Stimulated activated CD8-positive, alpha-beta memory T cell treated with anti-CD3 and anti-CD28 coated beads, Interleukin-4, amount 100 ng/mL, for 48 hours (primary cell): ENCODE results near the gene CAMK1D.

Experiments
- DNase-seq: peaks from one replicate; pipeline ENCODE4 v3.0.0-alpha.2; 2020

The CAMK1D gene

DNA sequence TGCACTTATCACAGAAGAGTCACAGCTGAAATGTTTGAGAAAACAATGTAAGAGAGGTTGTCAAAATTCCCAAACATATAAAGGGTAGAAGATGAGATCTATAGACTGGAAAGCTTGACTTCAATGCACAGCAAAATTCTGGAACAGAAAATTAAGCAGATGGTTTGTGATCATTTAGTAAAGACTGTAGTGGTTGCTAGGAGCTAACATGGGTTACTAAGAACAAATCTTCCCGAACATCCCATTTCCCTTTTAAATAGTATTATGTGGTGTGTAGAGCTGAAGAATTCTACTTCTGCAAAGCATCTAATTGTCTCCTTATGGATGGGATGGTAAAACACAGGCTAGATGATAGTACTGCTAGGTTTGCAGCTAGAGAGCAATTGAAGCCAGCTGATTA, 312.3 kb downstream of the CAMK1D start:
- DNase-seq = no peak

DNA sequence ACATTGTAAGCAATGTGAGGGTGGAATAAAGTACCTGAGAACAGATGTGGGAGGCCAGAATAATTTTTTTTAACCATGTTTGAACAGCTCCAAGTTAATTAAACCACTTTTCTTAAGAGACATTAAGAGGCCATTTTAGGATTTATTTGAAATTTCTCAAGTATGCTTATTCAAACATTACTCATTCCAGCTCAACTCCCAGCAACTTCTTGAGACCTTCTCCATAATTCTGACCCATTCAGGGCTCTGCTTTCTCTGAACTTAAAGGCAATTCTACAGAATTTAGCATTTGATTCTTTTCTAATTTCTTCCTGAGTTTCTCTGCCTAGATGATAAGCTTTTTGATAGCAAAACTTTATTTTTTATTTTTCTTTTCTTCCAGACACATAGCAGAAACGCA, 314.5 kb downstream of the CAMK1D start:
- DNase-seq = no peak

DNA sequence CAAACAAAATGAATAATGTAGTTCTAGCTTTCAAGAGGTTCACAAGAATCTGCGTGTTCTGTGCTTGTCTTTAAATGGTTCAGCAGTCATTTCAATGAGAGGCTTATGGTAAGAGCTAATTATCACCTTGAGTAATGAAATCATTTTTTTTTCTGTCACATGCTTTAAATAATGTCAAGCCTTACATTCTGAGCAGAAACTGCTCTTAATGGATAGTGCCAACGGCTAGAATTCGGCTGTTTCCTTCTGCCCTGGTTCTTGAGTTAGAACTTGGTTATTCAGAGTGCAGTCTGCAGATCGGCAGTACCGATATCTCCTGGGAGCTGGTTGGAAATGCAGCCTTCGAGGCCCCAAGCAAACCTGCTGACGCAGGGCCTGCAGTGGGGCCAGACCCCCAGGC, 316.2 kb downstream of the CAMK1D start:
- DNase-seq = no peak

DNA sequence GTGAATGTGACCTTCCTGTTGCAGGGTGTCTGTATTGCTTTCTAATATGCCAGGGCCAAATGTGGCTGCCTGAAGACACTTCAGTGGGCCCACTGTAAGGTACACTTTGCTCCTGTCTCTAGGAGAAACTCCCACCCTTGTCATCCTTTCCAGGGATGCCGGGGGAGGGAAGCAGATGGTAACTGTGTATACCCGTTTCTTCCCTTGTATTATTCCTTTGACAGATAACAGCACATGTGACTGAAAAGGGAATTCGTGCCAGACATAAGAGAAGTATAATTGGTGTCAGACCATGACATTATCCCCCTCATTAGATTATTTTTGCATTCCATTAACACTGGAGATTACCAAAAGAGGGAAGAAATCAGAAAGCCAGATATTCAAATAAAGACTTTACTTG, 317.7 kb downstream of the CAMK1D start:
- no peak for DNase-seq

DNA sequence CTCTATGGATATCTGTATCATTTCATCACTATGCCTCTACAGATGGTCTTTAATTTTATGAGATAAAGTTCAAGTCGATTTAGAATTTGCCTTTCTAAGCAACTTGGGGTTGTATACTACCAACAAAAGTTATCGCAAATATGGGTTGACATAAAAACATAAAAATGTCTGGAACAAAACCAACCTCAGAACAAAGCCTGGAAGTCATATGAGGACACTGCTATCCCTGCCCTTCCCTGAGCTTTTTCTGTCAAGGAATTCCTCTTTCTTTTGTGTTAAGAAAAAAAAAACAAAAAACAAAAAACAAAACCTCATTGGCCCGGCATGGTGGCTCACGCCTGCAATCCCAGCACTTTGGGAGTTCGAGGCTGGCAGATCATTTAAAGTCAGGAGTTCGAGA, 319.3 kb downstream of the CAMK1D start:
- no peak for DNase-seq

DNA sequence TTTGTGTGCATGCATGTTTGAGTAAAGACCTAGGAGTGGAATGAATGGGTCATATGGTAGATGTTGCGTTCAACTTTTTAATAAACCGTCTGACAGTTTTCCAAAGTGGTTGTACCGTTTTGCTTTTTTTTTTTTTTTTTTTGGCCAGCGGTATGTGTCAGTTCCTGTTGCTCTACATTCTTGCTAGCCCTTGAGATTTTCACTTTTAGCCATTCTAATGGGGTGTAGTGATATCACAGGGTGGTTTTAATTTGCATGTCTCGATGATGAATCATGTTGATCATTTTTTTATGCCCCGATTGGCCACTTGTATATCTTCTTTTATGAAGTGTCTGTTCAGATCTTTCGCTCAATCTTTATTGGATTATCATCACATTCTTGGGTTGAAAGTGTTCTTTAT, 320.7 kb downstream of the CAMK1D start:
- DNase-seq = no peak

- DNase-seq = no peak
These were observed 325.8 kb downstream of the CAMK1D start for GRCh38 chr10:12675186-12675585.

GRCh38 chr10:12679636-12680035, 330.3 kb downstream of the CAMK1D start:
- no peak for DNase-seq

GRCh38 chr10:12681252-12681651, 331.9 kb downstream of the CAMK1D start:
- no peak for DNase-seq

GRCh38 chr10:12684784-12685183, 335.4 kb downstream of the CAMK1D start:
- DNase-seq = no peak

GRCh38 chr10:12685261-12686058, 336.1 kb downstream of the CAMK1D start:
- DNase-seq = no peak

GRCh38 chr10:12687996-12688395, 338.6 kb downstream of the CAMK1D start:
- DNase-seq = no peak

DNA sequence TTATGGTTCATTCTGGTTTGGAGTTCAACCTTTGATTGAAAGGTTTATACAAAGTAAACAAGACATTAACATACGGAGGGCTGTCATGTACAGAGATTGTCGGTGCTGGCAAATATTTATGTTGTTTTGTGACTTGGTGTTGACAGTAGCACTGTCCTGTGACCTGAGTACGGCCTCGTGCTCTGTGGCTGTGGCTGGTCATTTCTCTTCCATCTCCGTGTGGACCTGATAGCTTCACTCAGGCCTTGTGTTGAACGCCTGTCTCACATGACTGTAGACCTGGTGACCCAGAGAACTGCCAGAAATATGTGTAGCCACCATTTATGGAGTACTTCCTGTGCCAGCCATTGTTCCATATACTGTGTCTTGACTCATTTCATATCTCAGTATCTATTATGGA, 340.5 kb downstream of the CAMK1D start:
- DNase-seq = no peak

DNA sequence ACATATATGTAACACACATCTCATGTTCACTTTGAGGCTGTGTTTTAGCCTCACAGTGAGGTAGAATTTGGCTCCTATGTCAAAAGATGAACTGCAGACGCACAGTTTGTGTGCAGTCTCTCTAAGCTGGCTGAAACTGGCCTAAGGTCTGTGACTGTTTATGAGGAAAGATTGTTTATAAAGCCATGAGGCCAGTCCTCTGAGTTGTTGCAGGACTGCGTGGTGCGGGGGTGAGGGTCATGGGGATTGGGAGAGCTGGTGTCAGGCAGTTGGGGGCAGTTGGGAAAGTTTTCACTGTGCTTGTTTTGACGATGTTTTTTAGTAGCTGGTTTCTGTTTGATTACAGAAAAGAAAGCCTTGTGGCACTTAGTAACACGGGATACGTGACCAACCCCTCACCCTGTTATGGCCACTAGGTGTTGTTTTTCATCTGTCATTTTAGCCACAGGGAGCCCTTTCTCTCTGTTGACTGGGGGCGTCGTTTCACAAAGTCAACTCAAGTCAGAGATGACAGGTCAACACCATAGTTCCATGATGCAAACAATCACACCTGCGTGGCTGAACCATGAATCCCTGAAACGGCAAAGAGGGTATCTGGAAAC, 341.3 kb downstream of the CAMK1D start:
- DNase-seq = no peak

GRCh38 chr10:12691596-12691995, 342.2 kb downstream of the CAMK1D start:
- no peak for DNase-seq

DNA sequence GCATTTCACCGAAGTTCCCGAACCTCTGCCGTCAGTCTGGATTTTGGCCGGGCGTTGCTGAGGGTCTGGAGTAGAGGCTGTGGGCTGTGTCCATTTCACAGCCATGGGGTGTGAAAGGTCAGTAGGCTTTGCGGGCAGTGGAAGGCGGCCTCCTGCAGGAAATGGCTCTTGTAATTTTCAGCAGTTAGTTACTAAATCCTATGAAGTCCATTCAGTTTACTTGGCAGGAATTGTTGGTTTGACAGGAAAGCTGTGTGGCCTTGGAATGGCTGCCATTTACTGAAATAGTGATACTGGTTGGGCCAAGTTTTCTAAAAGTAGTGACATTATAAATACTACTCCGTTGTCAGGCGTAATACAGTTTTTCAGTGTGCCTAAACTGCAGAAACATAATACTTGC, 348.4 kb downstream of the CAMK1D start:
- DNase-seq = no peak

GRCh38 chr10:12699258-12699700, 349.9 kb downstream of the CAMK1D start:
- no peak for DNase-seq

- no peak for DNase-seq
These were observed 350.6 kb downstream of the CAMK1D start for GRCh38 chr10:12699781-12700556.

DNA sequence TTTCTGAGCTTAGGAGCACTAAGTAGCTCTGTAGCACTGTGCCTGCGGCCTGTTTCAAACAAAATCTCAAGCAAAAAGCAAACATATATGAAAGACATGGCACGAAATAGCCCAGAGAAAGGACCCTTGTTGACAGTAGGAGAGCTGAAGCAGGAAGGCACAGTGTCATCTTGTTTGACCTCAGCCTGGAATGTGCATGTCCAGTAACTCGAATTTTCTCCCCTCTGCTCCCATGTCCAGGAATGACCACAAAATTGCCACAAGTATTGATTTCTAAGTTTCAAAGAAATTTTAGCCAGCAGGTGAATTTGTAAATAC, 351.2 kb downstream of the CAMK1D start:
- DNase-seq = no peak

GRCh38 chr10:12701696-12702095, 352.3 kb downstream of the CAMK1D start:
- no peak for DNase-seq

GRCh38 chr10:12702215-12702770, 352.9 kb downstream of the CAMK1D start:
- no peak for DNase-seq

DNA sequence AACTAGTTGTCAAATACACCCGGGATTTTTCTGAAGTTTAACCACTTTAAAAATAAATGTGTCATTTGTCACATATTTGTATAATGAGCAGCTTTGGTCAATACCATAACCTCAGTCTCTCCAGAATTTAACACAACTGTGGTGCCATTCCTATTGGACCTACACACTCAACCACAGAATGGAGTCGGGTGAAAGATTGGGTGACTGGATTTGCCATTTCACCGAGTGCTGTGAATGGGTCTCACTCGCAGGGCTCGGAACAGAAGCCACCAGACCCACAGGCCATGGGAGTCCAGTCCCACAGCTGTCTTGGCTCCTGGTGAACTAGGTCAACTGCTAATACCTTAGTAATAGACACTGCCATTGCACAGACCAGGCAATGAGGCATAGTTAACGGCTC, 353.8 kb downstream of the CAMK1D start:
- no peak for DNase-seq

DNA sequence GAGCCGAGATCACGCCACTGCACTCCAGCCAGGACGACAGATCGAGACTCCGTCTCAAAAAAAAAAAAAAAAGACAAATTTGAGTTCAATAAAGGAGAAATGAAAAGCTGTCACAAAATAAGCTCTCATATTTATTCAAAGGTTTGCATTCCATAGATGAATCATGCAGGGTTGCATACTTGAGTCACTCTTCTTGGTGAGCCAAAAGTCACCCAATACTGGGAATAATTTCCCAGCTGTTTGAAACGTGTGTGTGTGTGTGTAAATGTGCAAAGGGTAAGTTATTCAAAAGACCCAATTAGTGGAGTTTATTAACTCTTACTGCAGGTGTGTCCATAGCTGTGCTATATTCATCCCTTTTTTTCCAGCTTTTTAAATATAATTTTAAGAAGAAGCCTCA, 354.5 kb downstream of the CAMK1D start:
- no peak for DNase-seq

GRCh38 chr10:12704488-12704887, 355.1 kb downstream of the CAMK1D start:
- no peak for DNase-seq
